HUDEP-2 (cell line): ENCODE data around the gene OR10A4.
"Not testable (repeated sequence)": the region's sequence is repeated elsewhere in the genome, so short reads cannot be mapped to it uniquely, and the experiment has no call there.

ENCODE experiments used
- DNase-seq, 76 experiments: peaks; one replicate each; lab custom pipeline; 2025; ENCODE audit not compliant: unreplicated experiment in 76 of 76; lab: John Stamatoyannopoulos, UW

Gene OR10A4

GRCh38 chr11:6895010-6895409, 18.6 kb downstream of the OR10A4 start:
- no peak for DNase-seq

GRCh38 chr11:6898911-6899310, 22.5 kb downstream of the OR10A4 start:
- DNase-seq: no peak

GRCh38 chr11:6900327-6900999, 24.0 kb downstream of the OR10A4 start:
- DNase-seq: no peak

GRCh38 chr11:6904804-6905203, 28.4 kb downstream of the OR10A4 start:
- DNase-seq: not testable (repeated sequence)

GRCh38 chr11:6911378-6911777, 35.0 kb downstream of the OR10A4 start:
- no peak for DNase-seq

GRCh38 chr11:6911948-6912347, 35.5 kb downstream of the OR10A4 start:
- DNase-seq: no peak

GRCh38 chr11:6919698-6920097, 43.3 kb downstream of the OR10A4 start:
- no peak for DNase-seq

GRCh38 chr11:6920702-6921101, 44.3 kb downstream of the OR10A4 start, which contains the start of gene OR2D3:
OR2D3 (plus strand) TSS chr11:6921002; CDS start chr11:6921002, 0 bp downstream.
- DNase-seq: no peak

- no peak for DNase-seq
These were observed 48.7 kb downstream of the OR10A4 start for GRCh38 chr11:6925007-6925577.

- DNase-seq: no peak
These were observed 49.3 kb downstream of the OR10A4 start for GRCh38 chr11:6925636-6926207.

GRCh38 chr11:6926208-6927029, 50.0 kb downstream of the OR10A4 start, which contains the start of gene ZNF215:
ZNF215 (plus strand) TSS chr11:6926426; CDS start chr11:6932273, 5,847 bp downstream.
- DNase-seq: peak in 39 of 76 experiments; percentile 4 to 82 (median 50)

GRCh38 chr11:6927030-6927617, 50.7 kb downstream of the OR10A4 start:
- DNase-seq: no peak
